ENCODE results near the gene GRIN2C.

DNA sequence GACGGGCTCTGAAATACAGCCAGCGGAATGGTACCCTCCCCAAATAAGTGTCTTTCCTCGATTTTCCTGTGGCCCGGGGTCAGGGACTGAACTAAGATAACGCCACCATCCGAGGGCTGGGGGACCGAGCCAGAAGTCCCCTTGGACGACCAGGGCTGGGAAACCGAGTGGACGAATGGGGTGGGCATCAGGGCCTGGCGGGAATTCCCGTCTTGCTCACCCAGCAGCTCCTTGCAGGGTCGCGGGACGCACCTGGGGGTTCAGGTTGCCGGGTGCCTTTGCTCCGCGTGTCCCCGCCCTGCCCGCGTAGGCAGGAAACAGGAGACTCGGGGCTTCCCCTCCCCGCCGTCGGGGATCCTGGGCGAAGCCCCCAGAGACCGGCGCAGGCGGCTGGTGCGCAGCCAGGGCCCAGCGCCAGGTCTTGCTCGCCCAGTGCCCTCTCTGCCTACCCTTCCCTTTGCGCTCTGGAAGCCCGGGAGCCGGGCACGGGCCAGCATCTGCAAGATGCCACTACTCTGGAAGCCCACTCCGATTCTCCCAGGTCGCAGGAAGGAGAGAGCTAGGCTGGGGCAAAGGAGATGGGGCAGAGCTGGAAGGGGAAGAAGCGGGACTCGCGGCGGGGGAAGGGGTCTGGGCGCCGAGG is 665 bp upstream of the GRIN2C start:
- no peak for TF ChIP-seq CTCF (IDR thresholded peaks at IDR 0.05)
- TF ChIP-seq POLR2AphosphoS5 (IDR thresholded peaks at IDR 0.05) = no peak
- no peak for TF ChIP-seq POLR2A (IDR thresholded peaks at IDR 0.05)

Data from upper lobe of left lung (tissue), 4 donors.